Pancreas (tissue), 10 donors: Measurements from ENCODE around the gene NOX5. TPM values are rescaled to one million over a fixed set of nuclear protein-coding genes. Genes with fewer than 3 reads are reported as not detected.

Source experiments
- ATAC-seq, 4 donors: fragments of 200-7000 bp; cut with Tn5 transposase; one replicate each; pipeline versions ENCODE4 v1.8.0 to v1.9.1; 2020; ENCODE audit warnings: mild to moderate bottlenecking in 4 of 4, moderate library complexity in 4 of 4
- DNase-seq, 6 donors: peaks; one replicate each; pipeline ENCODE4 v3.0.0-alpha.2; 2020
- FAIRE-seq: peaks from 2 replicates; lab custom pipeline; 2012; peaks lifted over from hg19 to GRCh38; lab: Jason Lieb, UNC
- H3K27ac ChIP-seq, 4 donors: fragments of 200-600 bp; sonication (generic); 1 replicate in 3 of 4; 2 replicates in 1 of 4; pipeline versions ENCODE4 v1.5.0 to v1.8.0; 2020
- H3K27me3 ChIP-seq, 4 donors: fragments of 200-600 bp; one replicate each; pipeline ENCODE4 v1.8.0; 2021
- H3K36me3 ChIP-seq, 3 donors: fragments of 200-600 bp; sonication (generic) in 1 of 3; one replicate each; pipeline versions ENCODE4 v1.5.0 to v1.8.0; 2020 to 2021
- H3K4me1 ChIP-seq, 3 donors: fragments of 200-600 bp; one replicate each; pipeline ENCODE4 v1.8.0; 2021
- H3K4me3 ChIP-seq, 4 donors: fragments of 200-600 bp; sonication (generic) in 2 of 4; one replicate each; pipeline versions ENCODE4 v1.5.0 to v1.8.0; 2020 to 2021
- H3K9me3 ChIP-seq, 4 donors: fragments of 200-600 bp; one replicate each; pipeline ENCODE4 v1.8.0; 2021
- WGBS, 2 donors: extraction: QIAGEN DNeasy Blood & Tissue Kit; methylation state at CpG; one replicate each; pipeline ENCODE4 v1.1.7; 2013; 5-methylcytosine and 5-hydroxymethylcytosine counted together
- intact Hi-C, 3 donors: fragments of 100-400 bp; cut with DNase I; formaldehyde crosslinking; loops; one replicate each; pipeline versions ENCODE4 v1.11.1 to v1.14.2; 2022
- polyA plus RNA-seq, 2 donors: library from polyadenylated mRNA; stranded (reverse); fragments of 200-250 nt; gene quantifications; one replicate each; pipeline ENCODE4 v1.2.3, GENCODE V29; 2013
- total RNA-seq, 6 donors: library from RNA; stranded (reverse); fragmentation: NEBNext Ultra II Directional in 4 of 6; extraction: Animal tissue kit (Norgen Biotek cat#: 25700) in 4 of 6; gene quantifications; one replicate each; pipeline versions ENCODE4 v1.2.1 to v1.2.4, GENCODE V29; 2021 to 2023
- TF ChIP-seq, protein P1 (sequence below), 4 donors: fragments of 200-600 bp; sonication (generic) in 3 of 4; IDR thresholded peaks; one replicate each; pipeline versions ENCODE4 v1.5.0 to v1.8.0; 2021; ENCODE audit warnings: antibody characterized with exemption in 4 of 4
- donor health status: healthy with polysubstance abuse.
- donor health status: DM: no; HTN: no; CAD: no; lungs with moderate emphysema.
- donor health status: DM: no; HTN: no; CAD: no.
- donor health status: control.
- donor health status: control.
- donor health status: Bipolar disorder and iron deficiency.
- donor health status: DM: yes; HTN: yes; CAD: no.
- donor health status: DM: no; HTN: no; CAD: no.
- donor health status: DM: no; HTN: no; CAD: no.
- donor health status: DM: yes; HTN: yes; CAD: no.

NOX5 gene
- total and polyA plus RNA-seq, 8 donors: 0.04 to 0.26 (median 0.12) TPM; not detected in 3

- no peaks in the 10 kb centered on the region for H3K27me3 ChIP-seq
- ATAC-seq (no peak), FAIRE-seq (no peak), DNase-seq (no peak)
- H3K4me1 ChIP-seq: no peaks in the 10 kb centered on the region
- no peak overlapping the region for H3K27ac ChIP-seq
- 79 to 80% methylated on average over 3 of the region's 3 CpGs for WGBS, 2 donors
- no peak overlapping the region for H3K4me3 ChIP-seq
- TF ChIP-seq, protein P1, sequence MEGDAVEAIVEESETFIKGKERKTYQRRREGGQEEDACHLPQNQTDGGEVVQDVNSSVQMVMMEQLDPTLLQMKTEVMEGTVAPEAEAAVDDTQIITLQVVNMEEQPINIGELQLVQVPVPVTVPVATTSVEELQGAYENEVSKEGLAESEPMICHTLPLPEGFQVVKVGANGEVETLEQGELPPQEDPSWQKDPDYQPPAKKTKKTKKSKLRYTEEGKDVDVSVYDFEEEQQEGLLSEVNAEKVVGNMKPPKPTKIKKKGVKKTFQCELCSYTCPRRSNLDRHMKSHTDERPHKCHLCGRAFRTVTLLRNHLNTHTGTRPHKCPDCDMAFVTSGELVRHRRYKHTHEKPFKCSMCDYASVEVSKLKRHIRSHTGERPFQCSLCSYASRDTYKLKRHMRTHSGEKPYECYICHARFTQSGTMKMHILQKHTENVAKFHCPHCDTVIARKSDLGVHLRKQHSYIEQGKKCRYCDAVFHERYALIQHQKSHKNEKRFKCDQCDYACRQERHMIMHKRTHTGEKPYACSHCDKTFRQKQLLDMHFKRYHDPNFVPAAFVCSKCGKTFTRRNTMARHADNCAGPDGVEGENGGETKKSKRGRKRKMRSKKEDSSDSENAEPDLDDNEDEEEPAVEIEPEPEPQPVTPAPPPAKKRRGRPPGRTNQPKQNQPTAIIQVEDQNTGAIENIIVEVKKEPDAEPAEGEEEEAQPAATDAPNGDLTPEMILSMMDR (IDR thresholded peaks at IDR 0.05): no peak
- no peaks in the 10 kb centered on the region for H3K9me3 ChIP-seq
- intact Hi-C loops: no loop called here
- H3K36me3 ChIP-seq: no peaks in the 10 kb centered on the region
Measured at GRCh38 chr15:69011641-69012040, 2.9 kb upstream of the NOX5 start.

DNA sequence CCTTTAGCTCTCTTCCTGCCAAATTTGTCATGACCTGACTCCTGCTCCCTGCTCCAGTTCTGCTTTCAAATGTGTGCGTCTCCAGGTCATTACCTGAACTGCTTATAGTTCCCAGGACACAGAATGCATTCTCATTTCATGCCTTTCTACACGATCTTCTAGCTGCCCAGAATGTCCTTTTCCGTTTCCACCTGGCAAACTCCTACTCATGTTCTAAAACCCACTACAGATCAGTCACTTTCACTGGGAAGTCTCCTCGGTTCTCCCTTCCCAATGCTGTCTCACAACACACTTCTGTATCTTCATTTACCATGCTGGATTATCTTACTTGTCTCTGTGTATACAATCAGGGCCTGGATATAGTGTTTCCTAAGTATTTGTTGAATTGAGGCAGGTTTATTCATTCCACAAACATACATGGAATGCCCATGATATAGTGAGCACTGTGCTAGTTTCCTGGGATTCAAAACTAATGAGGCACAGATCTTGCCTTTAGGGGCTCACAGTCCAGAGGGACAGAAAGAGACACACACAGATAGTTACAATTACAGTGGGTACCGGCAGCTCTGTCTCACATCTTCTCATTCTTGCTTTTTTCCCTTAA is 1.6 kb upstream of the NOX5 start:
- H3K9me3 ChIP-seq: no peaks in the 10 kb centered on the region
- intact Hi-C loops: no loop called here
- WGBS, 2 donors: 82 to 84% methylated on average over 5 of the region's 5 CpGs
- H3K27me3 ChIP-seq: no peaks in the 10 kb centered on the region
- H3K27ac ChIP-seq: no peak overlapping the region
- no peak for DNase-seq
- TF ChIP-seq, protein P1 (IDR thresholded peaks at IDR 0.05): no peak
- no peak for FAIRE-seq
- H3K36me3 ChIP-seq: no peaks in the 10 kb centered on the region
- ATAC-seq: no peak
- H3K4me3 ChIP-seq: no peak overlapping the region
- H3K4me1 ChIP-seq: no peaks in the 10 kb centered on the region

- intact Hi-C loops: no loop called here
- WGBS, 2 donors: 83 to 88% methylated on average over 4 of the region's 4 CpGs
Measured at GRCh38 chr15:69013726-69014406, 629 bp upstream of the NOX5 start.

GRCh38 chr15:69015591-69015990 is 1.1 kb downstream of the NOX5 start:
- 58 to 65% methylated on average over 7 of the region's 7 CpGs for WGBS, 2 donors
- TF ChIP-seq, protein P1 (IDR thresholded peaks at IDR 0.05): no peak

More at GRCh38 chr15:69013726-69014406, 629 bp upstream of the NOX5 start:
- TF ChIP-seq, protein P1 (IDR thresholded peaks at IDR 0.05): no peak
- no peaks in the 10 kb centered on the region for H3K36me3 ChIP-seq
- H3K4me3 ChIP-seq: no peak overlapping the region
- H3K27me3 ChIP-seq: no peaks in the 10 kb centered on the region
- DNase-seq: no peak
- no peaks in the 10 kb centered on the region for H3K4me1 ChIP-seq
- FAIRE-seq: no peak
- no peaks in the 10 kb centered on the region for H3K9me3 ChIP-seq
- no peak for ATAC-seq
- no peak overlapping the region for H3K27ac ChIP-seq

More at GRCh38 chr15:69015591-69015990, 1.1 kb downstream of the NOX5 start:
- Histone ChIP-seq H3K4me3 (no peak overlapping the region), H3K9me3 (no peaks in the 10 kb centered on the region), H3K4me1 (no peaks in the 10 kb centered on the region), H3K27me3 (no peaks in the 10 kb centered on the region), H3K36me3 (no peaks in the 10 kb centered on the region), H3K27ac (no peak overlapping the region)
- intact Hi-C loops: no loop called here
- no peak for FAIRE-seq
- ATAC-seq: no peak
- no peak for DNase-seq
